ENCODE measurements around the gene COPS9.

COPS9 gene

DNA sequence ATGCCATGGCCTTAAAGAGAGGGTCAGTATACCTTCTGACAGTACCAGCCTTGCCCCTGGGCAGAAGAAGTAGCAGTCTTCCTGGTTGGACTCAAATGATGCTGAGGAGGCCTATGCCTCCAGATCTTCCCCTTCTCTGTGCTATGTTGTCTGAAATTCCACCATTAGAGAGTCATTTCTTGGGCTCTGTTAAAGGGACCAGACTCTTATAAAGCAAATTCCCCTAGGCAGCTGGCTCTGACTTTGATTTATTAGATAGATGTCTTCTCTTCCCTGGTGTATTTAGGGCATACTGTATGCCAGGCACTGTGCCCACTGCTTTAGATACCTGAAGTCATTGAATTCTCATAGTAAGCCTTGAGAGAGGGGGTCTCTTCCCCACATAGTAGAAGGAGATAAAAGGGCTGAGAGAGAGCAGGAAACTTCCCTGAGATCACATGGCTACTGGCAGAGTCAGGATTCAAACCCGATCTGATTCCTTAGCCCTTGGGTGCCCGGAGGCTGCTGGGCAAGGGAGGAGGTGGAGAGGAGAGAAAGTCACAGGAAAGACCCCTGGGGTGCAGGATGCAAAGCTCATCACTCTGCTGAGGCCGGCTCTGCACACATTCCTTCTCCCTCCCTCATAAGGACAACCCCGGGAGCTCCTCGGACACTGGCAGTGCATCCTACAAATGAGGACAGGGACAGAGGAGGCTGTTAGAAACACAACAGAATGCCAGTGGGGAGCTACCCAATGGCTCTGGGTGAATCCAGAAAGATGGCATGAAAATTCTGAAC lies 23.0 kb downstream of the COPS9 start:
- no peak overlapping the region for H3K4me3 ChIP-seq (ENCODE audit: low read depth, low read length)
- TF ChIP-seq, protein P1, sequence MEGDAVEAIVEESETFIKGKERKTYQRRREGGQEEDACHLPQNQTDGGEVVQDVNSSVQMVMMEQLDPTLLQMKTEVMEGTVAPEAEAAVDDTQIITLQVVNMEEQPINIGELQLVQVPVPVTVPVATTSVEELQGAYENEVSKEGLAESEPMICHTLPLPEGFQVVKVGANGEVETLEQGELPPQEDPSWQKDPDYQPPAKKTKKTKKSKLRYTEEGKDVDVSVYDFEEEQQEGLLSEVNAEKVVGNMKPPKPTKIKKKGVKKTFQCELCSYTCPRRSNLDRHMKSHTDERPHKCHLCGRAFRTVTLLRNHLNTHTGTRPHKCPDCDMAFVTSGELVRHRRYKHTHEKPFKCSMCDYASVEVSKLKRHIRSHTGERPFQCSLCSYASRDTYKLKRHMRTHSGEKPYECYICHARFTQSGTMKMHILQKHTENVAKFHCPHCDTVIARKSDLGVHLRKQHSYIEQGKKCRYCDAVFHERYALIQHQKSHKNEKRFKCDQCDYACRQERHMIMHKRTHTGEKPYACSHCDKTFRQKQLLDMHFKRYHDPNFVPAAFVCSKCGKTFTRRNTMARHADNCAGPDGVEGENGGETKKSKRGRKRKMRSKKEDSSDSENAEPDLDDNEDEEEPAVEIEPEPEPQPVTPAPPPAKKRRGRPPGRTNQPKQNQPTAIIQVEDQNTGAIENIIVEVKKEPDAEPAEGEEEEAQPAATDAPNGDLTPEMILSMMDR (IDR thresholded peaks at IDR 0.05; ENCODE audit: borderline replicate concordance, insufficient read depth, low read depth, low read length), result no peak

- TF ChIP-seq, protein P1 (IDR thresholded peaks at IDR 0.05; ENCODE audit: borderline replicate concordance, insufficient read depth, low read depth, low read length), result no peak
- no peak overlapping the region for H3K4me3 ChIP-seq (ENCODE audit: low read depth, low read length)
Measured at GRCh38 chr2:240111253-240111652, 24.9 kb downstream of the COPS9 start.

DNA sequence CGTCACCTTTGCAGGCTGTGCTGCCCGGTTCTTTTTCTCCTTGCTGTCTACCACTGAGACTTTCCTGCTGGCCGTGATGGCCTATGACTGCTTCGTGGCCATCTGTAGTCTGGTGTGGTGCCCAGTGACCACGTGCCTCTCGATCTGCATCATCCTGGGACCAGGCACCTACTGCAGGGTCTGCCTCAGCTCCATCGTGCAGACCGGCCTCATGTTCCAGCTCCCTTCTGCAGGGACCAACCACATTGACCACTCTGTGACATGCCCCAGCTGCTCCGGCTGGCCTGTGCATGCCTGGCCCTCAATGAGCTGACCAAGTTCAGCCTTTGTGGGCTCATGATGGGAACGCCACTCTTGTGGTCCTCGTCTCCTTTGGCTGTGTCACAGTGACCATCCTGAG lies 26.7 kb downstream of the COPS9 start:
- TF ChIP-seq, protein P1 (IDR thresholded peaks at IDR 0.05; ENCODE audit: borderline replicate concordance, insufficient read depth, low read depth, low read length), result no peak
- no peak overlapping the region for H3K4me3 ChIP-seq (ENCODE audit: low read depth, low read length)

GRCh38 chr2:240107477-240107796 lies 28.7 kb downstream of the COPS9 start:
- TF ChIP-seq, protein P1 (IDR thresholded peaks at IDR 0.05; ENCODE audit: borderline replicate concordance, insufficient read depth, low read depth, low read length), result no peak
- no peak overlapping the region for H3K4me3 ChIP-seq (ENCODE audit: low read depth, low read length)

DNA sequence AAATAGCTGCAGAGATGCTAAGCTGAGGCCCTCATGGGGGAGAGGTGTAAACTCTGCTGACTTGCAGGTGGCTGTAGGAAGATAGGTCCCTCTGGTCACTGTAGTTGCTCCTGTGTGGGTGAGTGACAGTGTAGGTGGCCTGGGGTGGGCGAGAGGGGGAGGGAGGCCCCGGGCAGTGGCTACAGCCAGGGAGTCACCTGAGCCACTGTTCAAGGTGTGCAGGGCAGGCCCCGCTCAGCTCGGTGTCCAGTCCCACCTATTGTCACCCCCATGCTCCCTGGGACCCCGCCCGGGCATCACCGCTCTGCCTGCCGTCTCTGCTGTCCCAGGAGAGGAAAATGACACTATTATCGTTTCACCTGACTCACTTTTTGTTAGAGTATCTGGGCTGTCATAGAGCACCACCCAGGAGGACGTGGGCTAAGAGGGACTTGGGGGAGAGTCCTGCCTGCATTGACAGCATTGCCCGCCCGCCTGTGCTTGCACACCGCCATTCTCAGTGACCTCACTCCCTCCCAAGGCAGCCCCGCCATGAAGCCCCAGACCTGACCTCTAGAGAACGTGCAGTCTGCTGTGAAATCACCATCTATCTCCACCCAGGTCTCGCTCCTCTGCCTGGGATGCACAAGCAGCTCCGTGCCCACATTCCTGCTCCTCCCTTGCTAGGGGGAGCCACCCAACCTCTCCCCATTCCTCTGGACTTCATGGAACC lies 29.2 kb downstream of the COPS9 start:
- TF ChIP-seq, protein P1 (IDR thresholded peaks at IDR 0.05; ENCODE audit: borderline replicate concordance, insufficient read depth, low read depth, low read length), result no peak
- H3K4me3 ChIP-seq (ENCODE audit: low read depth, low read length), result no peak overlapping the region

- H3K4me3 ChIP-seq (ENCODE audit: low read depth, low read length), result no peak overlapping the region
- TF ChIP-seq, protein P1 (IDR thresholded peaks at IDR 0.05; ENCODE audit: borderline replicate concordance, insufficient read depth, low read depth, low read length), result no peak
Measured at GRCh38 chr2:240105982-240106381, 30.1 kb downstream of the COPS9 start.

DNA sequence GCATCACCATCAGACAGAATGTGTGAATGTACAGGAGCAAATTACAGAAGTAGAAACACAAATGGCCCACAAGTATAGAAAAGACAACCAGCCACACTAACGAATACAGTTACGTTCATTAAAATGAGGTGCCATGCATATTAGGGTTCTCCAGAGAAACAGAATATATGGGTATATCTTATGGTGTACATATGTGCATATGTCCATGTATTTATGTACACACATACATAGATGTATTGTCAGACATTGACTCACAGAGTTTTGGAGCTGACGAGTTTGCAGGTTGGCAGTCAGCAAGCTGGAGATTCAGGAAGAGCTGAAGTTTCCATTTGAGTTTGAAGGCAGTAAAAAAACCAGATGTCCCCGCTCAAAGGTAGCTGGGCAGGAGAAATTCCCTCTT lies 33.0 kb downstream of the COPS9 start:
- H3K4me3 ChIP-seq (ENCODE audit: low read depth, low read length), result no peak overlapping the region
- TF ChIP-seq, protein P1 (IDR thresholded peaks at IDR 0.05; ENCODE audit: borderline replicate concordance, insufficient read depth, low read depth, low read length), result no peak
